ENCODE results near the gene C2orf72.
A peak's percentile ranks its signal among the peaks of the same experiment; 100 is the strongest.

- TF ChIP-seq POLR2AphosphoS5 (IDR thresholded peaks at IDR 0.05) (peak in 1 of 3 donors; percentile 45), POLR2A (IDR thresholded peaks at IDR 0.05) (peak; percentile 4), CTCF (IDR thresholded peaks at IDR 0.05) (peak; percentile 86 to 95 (median 92))
These were observed 15.4 kb downstream of the C2orf72 start for GRCh38 chr2:231052494-231053451.

Data from transverse colon (tissue), 4 donors.